GM12878 (cell line): ENCODE results near the gene CACNA2D2. TPM values are rescaled to one million over a fixed set of nuclear protein-coding genes. Genes with fewer than 3 reads are reported as not detected.

Source experiments
- ATAC-seq: fragments of 200-7000 bp; cut with Tn5 transposase; 3 replicates; pipeline ENCODE4 v1.9.1; 2020; ENCODE audit warnings: mild to moderate bottlenecking, moderate library complexity
- BruUV-seq: library from RNA; stranded (reverse); fragments of 400-500 nt; replicated peaks from 2 replicates; lab custom pipeline; 2021; lab: Mats Ljungman, UMichigan
- CTCF ChIA-PET: fragments of 300-600 bp; sonication (Branson Sonifier 250); formaldehyde crosslinking; extraction: SDS; loops from one replicate; lab custom pipeline; 2021; ENCODE audit warnings: inconsistent platforms; lab: Yijun Ruan, JAX
- POLR2A ChIA-PET: fragments of 350-600 bp; formaldehyde crosslinking; extraction: SDS; loops from one replicate; lab custom pipeline; 2021; ENCODE audit warnings: inconsistent platforms; lab: Charles Lee
- RAD21 ChIA-PET: fragments of 300-600 bp; sonication (Branson Sonifier 250); formaldehyde crosslinking; loops from one replicate; lab custom pipeline; 2023; ENCODE audit warnings: antibody characterized with exemption; ENCODE audit not compliant: unreplicated experiment; lab: Charles Lee
- SMC1A ChIA-PET: fragments of 300-600 bp; sonication (Branson Sonifier 250); formaldehyde crosslinking; loops from one replicate; lab custom pipeline; 2023; ENCODE audit not compliant: unreplicated experiment, uncharacterized antibody; lab: Charles Lee
- DNase-seq: peaks from one replicate; pipeline ENCODE4 v3.0.0-alpha.2; 2011; ENCODE audit warnings: low read depth, low spot score
- FAIRE-seq: peaks from 3 replicates; lab custom pipeline; 2011; peaks lifted over from hg19 to GRCh38; lab: Jason Lieb, UNC
- H2AFZ ChIP-seq: 2 replicates; pipeline ENCODE4 v1.6.0; 2011; ENCODE audit warnings: low read depth, low read length, control low read depth; ENCODE audit not compliant: control insufficient read depth
- H3K27ac ChIP-seq: 2 replicates; pipeline ENCODE4 v1.5.1; 2011; ENCODE audit warnings: control low read depth; ENCODE audit not compliant: control insufficient read depth, insufficient read depth
- H3K27me3 ChIP-seq, 2 experiments: replicated peaks in 1 of 2; 2 replicates each; pipeline versions ENCODE4 v1.6.0 to v1.6.1; 2011; ENCODE audit warnings: low read length in 1 of 2; ENCODE audit not compliant: control insufficient read depth in 2 of 2, insufficient read depth in 2 of 2
- H3K36me3 ChIP-seq, 2 experiments: 2 replicates each; pipeline ENCODE4 v1.5.1; 2011; ENCODE audit warnings: low read length in 1 of 2; ENCODE audit not compliant: control insufficient read depth in 2 of 2, insufficient read depth in 2 of 2
- H3K4me1 ChIP-seq: 2 replicates; pipeline ENCODE4 v1.6.1; 2011; ENCODE audit warnings: mild to moderate bottlenecking, low read length, moderate library complexity, mixed read lengths; ENCODE audit not compliant: control insufficient read depth, insufficient read depth
- H3K4me2 ChIP-seq: 2 replicates; pipeline ENCODE4 v1.6.0; 2011; ENCODE audit warnings: control low read depth; ENCODE audit not compliant: control insufficient read depth, insufficient read depth
- H3K4me3 ChIP-seq: fragments of 200-600 bp; sonication (generic); 2 replicates; pipeline ENCODE4 v1.5.1; 2016
- H3K79me2 ChIP-seq: 2 replicates; pipeline ENCODE4 v1.6.0; 2011; ENCODE audit warnings: low read length; ENCODE audit not compliant: control insufficient read depth, insufficient read depth
- H3K9ac ChIP-seq: 2 replicates; pipeline ENCODE4 v1.8.0; 2011; ENCODE audit warnings: low read length, control low read depth, mixed read lengths; ENCODE audit not compliant: control insufficient read depth, insufficient read depth
- H3K9me3 ChIP-seq: replicated peaks from 3 replicates; pipeline ENCODE4 v1.5.1; 2011; ENCODE audit warnings: mild to moderate bottlenecking, low read length; ENCODE audit not compliant: control insufficient read depth, insufficient read depth
- H4K20me1 ChIP-seq: 2 replicates; pipeline ENCODE4 v1.6.0; 2011; ENCODE audit not compliant: control insufficient read depth, insufficient read depth
- CREM ChIP-seq: IDR thresholded peaks from 2 replicates; pipeline ENCODE4 v1.6.1; 2014; ENCODE audit warnings: antibody characterized with exemption, low read depth
- HDAC2 ChIP-seq: fragments of 200-600 bp; sonication (generic); IDR thresholded peaks from 2 replicates; pipeline ENCODE4 v1.6.1; 2017
- POU2F2 ChIP-seq: IDR thresholded peaks from 3 replicates; pipeline ENCODE4 v1.6.1; 2011; ENCODE audit warnings: low read depth, mild to moderate bottlenecking, low read length, borderline replicate concordance
- SP1 ChIP-seq: IDR thresholded peaks from one replicate; pipeline ENCODE4 v1.6.1; 2011; ENCODE audit warnings: low read depth, low read length
- STAT1 ChIP-seq: fragments of 450-650 bp; conservative IDR thresholded peaks from 2 replicates; pipeline ENCODE4 v1.6.1; 2014; ENCODE audit warnings: antibody characterized with exemption, mild to moderate bottlenecking
- WGBS: methylation state at CpG from one replicate; pipeline ENCODE4 v1.1.6; 2016; ENCODE audit warnings: low lambda C conversion rate; ENCODE audit not compliant: insufficient replicate concordance, insufficient coverage; ENCODE audit errors: missing lambda C conversion rate; 5-methylcytosine and 5-hydroxymethylcytosine counted together
- in situ Hi-C: fragments of 300-500 bp; cut with MboI; formaldehyde crosslinking; loops from 9 replicates; pipeline ENCODE4 v1.14.3; 2018; ENCODE audit warnings: mixed read lengths
- intact Hi-C: fragments of 100-400 bp; cut with micrococcal nuclease; formaldehyde crosslinking; loops from one replicate; pipeline ENCODE4 v1.14.2; 2022; ENCODE audit not compliant: unreplicated experiment
- polyA plus RNA-seq, 11 experiments: library from polyadenylated mRNA; depleted of rRNA in 4 of 11; unstranded in 6 of 11; stranded (reverse) in 5 of 11; fragments of >200 nt; fragmentation: Nextera tagmentation in 4 of 11; fragmentation: Illumina TruSeq in 1 of 11; extraction: Ambion mirVana in 4 of 11; extraction: Trizol in 1 of 11; gene quantifications; 1 replicate in 1 of 11; 2 replicates in 10 of 11; pipeline versions ENCODE4 v1.2.1 to v1.2.3, GENCODE V29; 2011 to 2016; ENCODE audit warnings: inconsistent platforms in 2 of 11, missing spikeins in 2 of 11, low read depth in 1 of 11
- total RNA-seq, 4 experiments: library from RNA; depleted of rRNA in 3 of 4; stranded (reverse); fragments of >200 nt in 3 of 4; fragmentation: Illumina TruSeq in 1 of 4; extraction: Trizol in 1 of 4; gene quantifications; 2 replicates each; pipeline versions ENCODE4 v1.2.1 to v1.2.3, GENCODE V29; 2013 to 2021
- TF ChIP-seq, protein P1 (sequence below): fragments of 450-650 bp; IDR thresholded peaks from 2 replicates; pipeline ENCODE4 v1.6.1; 2016; ENCODE audit warnings: mild to moderate bottlenecking, moderate library complexity, borderline replicate concordance

Gene CACNA2D2
- total and polyA plus RNA-seq, 10 of the 15 experiments (the other 5 are each of a cell fraction or from before 2014, with no cell fraction given) = 0.03 to 0.07 TPM; not detected in 8

DNA sequence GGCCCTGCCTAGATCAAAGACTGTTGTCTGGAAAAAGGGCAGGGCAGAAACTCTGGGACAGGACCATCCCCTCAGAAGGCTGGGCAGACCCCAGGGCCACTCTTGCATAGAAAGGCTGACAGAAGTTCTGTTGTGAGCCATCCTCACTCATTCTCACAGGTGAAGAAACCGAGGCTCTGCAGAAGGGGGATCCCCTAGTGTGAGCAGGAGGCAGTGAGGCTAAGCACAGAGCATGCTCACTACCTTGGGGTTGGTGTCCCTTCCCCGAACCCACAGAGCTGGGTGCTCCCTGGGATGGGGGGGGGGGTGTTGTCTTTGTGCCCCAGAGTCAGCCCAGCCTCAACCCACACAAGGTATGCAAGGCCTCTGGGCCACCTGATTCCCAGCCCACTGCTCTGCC lies 93.2 kb downstream of the CACNA2D2 start:
- DNase-seq (no peak), FAIRE-seq (no peak), ATAC-seq (no peak)
- SMC1A ChIA-PET = no interaction called here
- Histone ChIP-seq H3K9me3 (no peaks in the 10 kb centered on the region), H3K79me2 (no peaks in the 10 kb centered on the region), H4K20me1 (no peaks in the 10 kb centered on the region), H3K4me1 (no peaks in the 10 kb centered on the region; the same call in 1 of the 2 replicates), H3K4me3 (no peak overlapping the region), H3K27ac (no peak overlapping the region), H3K27me3 (0 out of 4 replicates have a peak, but pooled peaks cover 0 to 1% of the 10 kb centered on the region in 2 experiments), H3K4me2 (no peak overlapping the region), H3K9ac (no peak overlapping the region), H2AFZ (no peak overlapping the region), H3K36me3 (no peaks in the 10 kb centered on the region)
- CTCF ChIA-PET = no interaction called here
- no TSS peak for BruUV-seq
- POLR2A ChIA-PET = no interaction called here
- in situ Hi-C loops = no loop called here
- WGBS = 0% methylated on average over 2 of the region's 2 CpGs
- TF ChIP-seq CREM = no peak
- no peak for TF ChIP-seq STAT1
- TF ChIP-seq, protein P1, sequence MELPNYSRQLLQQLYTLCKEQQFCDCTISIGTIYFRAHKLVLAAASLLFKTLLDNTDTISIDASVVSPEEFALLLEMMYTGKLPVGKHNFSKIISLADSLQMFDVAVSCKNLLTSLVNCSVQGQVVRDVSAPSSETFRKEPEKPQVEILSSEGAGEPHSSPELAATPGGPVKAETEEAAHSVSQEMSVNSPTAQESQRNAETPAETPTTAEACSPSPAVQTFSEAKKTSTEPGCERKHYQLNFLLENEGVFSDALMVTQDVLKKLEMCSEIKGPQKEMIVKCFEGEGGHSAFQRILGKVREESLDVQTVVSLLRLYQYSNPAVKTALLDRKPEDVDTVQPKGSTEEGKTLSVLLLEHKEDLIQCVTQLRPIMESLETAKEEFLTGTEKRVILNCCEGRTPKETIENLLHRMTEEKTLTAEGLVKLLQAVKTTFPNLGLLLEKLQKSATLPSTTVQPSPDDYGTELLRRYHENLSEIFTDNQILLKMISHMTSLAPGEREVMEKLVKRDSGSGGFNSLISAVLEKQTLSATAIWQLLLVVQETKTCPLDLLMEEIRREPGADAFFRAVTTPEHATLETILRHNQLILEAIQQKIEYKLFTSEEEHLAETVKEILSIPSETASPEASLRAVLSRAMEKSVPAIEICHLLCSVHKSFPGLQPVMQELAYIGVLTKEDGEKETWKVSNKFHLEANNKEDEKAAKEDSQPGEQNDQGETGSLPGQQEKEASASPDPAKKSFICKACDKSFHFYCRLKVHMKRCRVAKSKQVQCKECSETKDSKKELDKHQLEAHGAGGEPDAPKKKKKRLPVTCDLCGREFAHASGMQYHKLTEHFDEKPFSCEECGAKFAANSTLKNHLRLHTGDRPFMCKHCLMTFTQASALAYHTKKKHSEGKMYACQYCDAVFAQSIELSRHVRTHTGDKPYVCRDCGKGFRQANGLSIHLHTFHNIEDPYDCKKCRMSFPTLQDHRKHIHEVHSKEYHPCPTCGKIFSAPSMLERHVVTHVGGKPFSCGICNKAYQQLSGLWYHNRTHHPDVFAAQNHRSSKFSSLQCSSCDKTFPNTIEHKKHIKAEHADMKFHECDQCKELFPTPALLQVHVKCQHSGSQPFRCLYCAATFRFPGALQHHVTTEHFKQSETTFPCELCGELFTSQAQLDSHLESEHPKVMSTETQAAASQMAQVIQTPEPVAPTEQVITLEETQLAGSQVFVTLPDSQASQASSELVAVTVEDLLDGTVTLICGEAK = no peak
- no peak for TF ChIP-seq POU2F2
- no peak for TF ChIP-seq HDAC2
- no peak for TF ChIP-seq SP1
- RAD21 ChIA-PET = no interaction called here
- intact Hi-C loops = no loop called here
